BJ (cell line): ENCODE results near the gene WIPI1. TPM values are rescaled to one million over a fixed set of nuclear protein-coding genes. Genes with fewer than 3 reads are reported as not detected.

Experiments
- CTCF ChIA-PET: fragments of 350-600 bp; formaldehyde crosslinking; extraction: SDS; loops from one replicate; lab custom pipeline; 2021; ENCODE audit warnings: antibody characterized with exemption, inconsistent platforms; lab: Yijun Ruan, JAX
- POLR2A ChIA-PET: fragments of 300-600 bp; sonication (Branson Sonifier 250); formaldehyde crosslinking; extraction: SDS; loops from one replicate; lab custom pipeline; 2021; ENCODE audit warnings: antibody characterized with exemption; lab: Charles Lee
- DNase-seq: peaks from one replicate; pipeline ENCODE4 v3.0.0-alpha.2; 2011; ENCODE audit warnings: low read depth
- H3K27me3 ChIP-seq: 2 replicates; pipeline ENCODE4 v1.6.0; 2011; ENCODE audit warnings: low read length; ENCODE audit not compliant: control insufficient read depth, insufficient read depth
- H3K36me3 ChIP-seq: 2 replicates; pipeline ENCODE4 v1.5.1; 2011; ENCODE audit warnings: low read length; ENCODE audit not compliant: control insufficient read depth, insufficient read depth
- H3K4me3 ChIP-seq: 2 replicates; pipeline ENCODE4 v1.5.1; 2011; ENCODE audit warnings: low read depth, mild to moderate bottlenecking, control low read depth, low read length
- CTCF ChIP-seq: IDR thresholded peaks from 2 replicates; pipeline ENCODE4 v1.5.1; 2011; ENCODE audit warnings: low read depth, mild to moderate bottlenecking, control low read depth, inconsistent platforms, low read length, moderate library complexity; ENCODE audit not compliant: insufficient read depth
- polyA minus RNA-seq: library from RNA; depleted of rRNA, polyadenylated mRNA; stranded (reverse); fragments of >200 nt; gene quantifications from 2 replicates; pipeline ENCODE4 v1.2.3, GENCODE V29; 2011; rRNA and poly(A)+ RNA removed
- polyA plus RNA-seq: library from polyadenylated mRNA; depleted of rRNA; stranded (reverse); fragments of >200 nt; gene quantifications from 2 replicates; pipeline ENCODE4 v1.2.3, GENCODE V29; 2011; rRNA removed

Gene WIPI1, protein sequence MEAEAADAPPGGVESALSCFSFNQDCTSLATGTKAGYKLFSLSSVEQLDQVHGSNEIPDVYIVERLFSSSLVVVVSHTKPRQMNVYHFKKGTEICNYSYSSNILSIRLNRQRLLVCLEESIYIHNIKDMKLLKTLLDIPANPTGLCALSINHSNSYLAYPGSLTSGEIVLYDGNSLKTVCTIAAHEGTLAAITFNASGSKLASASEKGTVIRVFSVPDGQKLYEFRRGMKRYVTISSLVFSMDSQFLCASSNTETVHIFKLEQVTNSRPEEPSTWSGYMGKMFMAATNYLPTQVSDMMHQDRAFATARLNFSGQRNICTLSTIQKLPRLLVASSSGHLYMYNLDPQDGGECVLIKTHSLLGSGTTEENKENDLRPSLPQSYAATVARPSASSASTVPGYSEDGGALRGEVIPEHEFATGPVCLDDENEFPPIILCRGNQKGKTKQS
- polyA plus RNA-seq (79.1 and 91.6 TPM in 2 replicates), polyA minus RNA-seq (46.4 and 67.2 TPM in 2 replicates)

DNA sequence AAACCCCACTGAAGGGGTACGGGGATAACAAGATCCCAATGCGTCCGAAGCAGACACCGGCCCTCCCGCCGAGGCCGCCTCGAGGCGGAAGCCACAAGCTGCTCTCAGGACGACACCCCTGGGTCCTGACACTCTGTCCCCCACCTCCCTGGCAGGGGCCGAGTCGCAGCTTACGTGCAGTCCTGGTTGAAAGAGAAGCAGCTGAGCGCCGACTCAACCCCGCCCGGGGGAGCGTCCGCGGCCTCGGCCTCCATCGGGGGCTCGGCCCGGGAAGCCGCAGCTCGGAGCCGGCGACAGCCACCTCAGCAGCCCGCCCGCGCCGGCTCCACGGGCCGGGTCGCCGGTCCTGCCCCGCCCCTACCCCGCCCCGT, at the start of gene WIPI1:
WIPI1 (minus strand) TSS at position 329 of the 371 bp plus-strand sequence; CDS start at position 254, 75 bp downstream.
- Histone ChIP-seq H3K4me3 (peak within 1 kb of the TSS; percentile 84), H3K36me3 (peaks cover 1% of the 10 kb centered on the region; the same call in 1 of the 2 replicates), H3K27me3 (0 out of 2 replicates have a peak, but pooled peaks cover 2% of the 10 kb centered on the region)
- no peak for TF ChIP-seq CTCF
- no peak for DNase-seq
- ChIA-PET POLR2A (interaction anchor here (0.9 kb wide), 1 partner anchor 55 kb away, joined by 3 read pairs; the partner anchor contains the start of gene PRKAR1A), CTCF (interaction anchor here (1.6 to 2.4 kb wide), 4 partner anchors 10 to 193 kb away, joined by 5 to 13 read pairs (median 10); no protein-coding TSS in a partner anchor)

- no peaks in the 10 kb centered on the region; the same call in 1 of the 2 replicates for H3K27me3 ChIP-seq
- ChIA-PET CTCF (interaction anchor here (1.2 kb wide), 1 partner anchor 31 kb away, joined by 4 read pairs; no protein-coding TSS in a partner anchor), POLR2A (no interaction called here)
- H3K36me3 ChIP-seq: no peaks in the 10 kb centered on the region
- no peak for TF ChIP-seq CTCF
- no peak overlapping the region for H3K4me3 ChIP-seq
- no peak for DNase-seq
These were observed 48.7 kb upstream of the WIPI1 start for GRCh38 chr17:68505951-68506350.

GRCh38 chr17:68501074-68501473, 43.8 kb upstream of the WIPI1 start:
- POLR2A ChIA-PET: interaction anchor here (0.7 kb wide), 1 partner anchor 67 kb away, joined by 3 read pairs; no protein-coding TSS in a partner anchor
- no peak for DNase-seq
- Histone ChIP-seq H3K4me3 (no peak overlapping the region), H3K36me3 (no peaks in the 10 kb centered on the region), H3K27me3 (no peaks in the 10 kb centered on the region; the same call in 1 of the 2 replicates)
- CTCF ChIA-PET: no interaction called here
- TF ChIP-seq CTCF: no peak

GRCh38 chr17:68499587-68499986, 42.3 kb upstream of the WIPI1 start:
- no peak for TF ChIP-seq CTCF
- Histone ChIP-seq H3K36me3 (no peaks in the 10 kb centered on the region), H3K27me3 (no peaks in the 10 kb centered on the region; the same call in 1 of the 2 replicates), H3K4me3 (no peak overlapping the region)
- POLR2A ChIA-PET: no interaction called here
- no peak for DNase-seq
- CTCF ChIA-PET: interaction anchor here (0.5 kb wide), 1 partner anchor 534 kb away, joined by 3 read pairs; no protein-coding TSS in a partner anchor
